Left colon (tissue), 2 donors: ENCODE data around the gene CPT2. TPM values are rescaled to one million over a fixed set of nuclear protein-coding genes. Genes with fewer than 3 reads are reported as not detected.
"Not testable (repeated sequence)": the region's sequence is repeated elsewhere in the genome, so short reads cannot be mapped to it uniquely, and the experiment has no call there.

Experiments
- ATAC-seq: fragments of 200-7000 bp; cut with Tn5 transposase; one replicate; pipeline ENCODE4 v1.9.1; 2020; ENCODE audit warnings: mild to moderate bottlenecking, moderate library complexity
- DNase-seq, 2 donors: peaks; one replicate each; pipeline ENCODE4 v3.0.0-alpha.2; 2020
- intact Hi-C, 2 donors: fragments of 100-400 bp; cut with DNase I in 1 of 2; cut with micrococcal nuclease in 1 of 2; formaldehyde crosslinking; loops; one replicate each; pipeline versions ENCODE4 v1.11.2 to v1.14.0; 2022; cut with DNase I, micrococcal nuclease
- total RNA-seq, 2 donors: library from RNA; stranded (reverse); fragmentation: NEBNext Ultra II Directional; extraction: Animal tissue kit (Norgen Biotek cat#: 25700); gene quantifications; one replicate each; pipeline ENCODE4 v1.2.1, GENCODE V29; 2021
- donor health status: DM: no; HTN: no; CAD: no.
- donor health status: DM: yes; HTN: yes; CAD: no.

CPT2 gene
- total RNA-seq, 2 donors from 2014 or later = 71.1 to 76.4 TPM

DNA sequence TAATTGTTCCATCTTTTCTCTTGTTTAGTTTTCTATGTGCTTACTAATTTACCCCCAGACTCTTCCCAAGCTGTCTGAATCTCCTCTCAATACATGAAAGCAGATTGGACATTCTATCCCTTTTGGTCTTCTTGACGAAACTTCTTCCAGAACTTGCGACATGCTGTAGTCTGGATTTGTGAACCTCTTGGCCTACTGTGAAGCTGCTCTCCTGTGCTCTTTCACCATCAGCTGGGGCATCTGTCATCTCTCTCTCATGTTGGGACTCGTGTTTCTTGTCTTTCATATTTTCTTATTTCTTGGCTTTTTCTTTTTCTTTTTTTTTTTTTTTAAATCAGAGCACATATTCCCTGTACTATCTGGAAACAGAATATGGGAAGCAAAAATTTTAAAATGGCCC lies 6.8 kb downstream of the CPT2 start:
- DNase-seq = no peak
- ATAC-seq = no peak

GRCh38 chr1:53205496-53205895 lies 8.9 kb downstream of the CPT2 start:
- ATAC-seq, DNase-seq, intact Hi-C loops: not testable (repeated sequence)

More for the DNA sequence above, 6.8 kb downstream of the CPT2 start:
- intact Hi-C loops = no loop called here

DNA sequence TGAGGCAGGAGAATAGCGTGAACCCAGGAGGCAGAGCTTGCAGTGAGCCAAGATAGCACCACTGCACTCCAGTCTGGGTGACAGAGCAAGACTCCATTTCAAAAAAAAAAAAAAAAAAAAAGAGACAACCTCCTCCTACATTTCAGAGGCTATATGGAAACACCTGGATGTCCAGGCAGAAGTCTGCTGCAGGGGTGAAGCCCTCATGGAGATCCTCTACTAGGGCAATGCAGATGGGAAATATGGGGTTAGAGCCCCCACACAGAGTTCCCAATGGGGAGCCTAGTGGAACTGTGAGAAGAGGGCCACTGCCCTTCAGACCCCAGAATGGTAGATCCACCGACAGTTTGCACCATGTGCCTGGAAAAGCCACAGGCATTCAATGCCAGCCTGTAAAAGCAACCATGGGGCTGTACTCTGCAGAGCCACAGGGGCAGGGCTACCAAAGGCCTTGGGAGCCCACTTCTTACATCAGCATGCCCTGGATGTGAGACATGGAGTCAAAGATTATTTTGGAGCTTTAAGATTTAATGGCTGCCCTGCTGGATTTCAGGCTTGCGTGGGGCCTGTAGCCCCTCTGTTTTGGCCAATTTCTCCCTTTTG lies 9.6 kb downstream of the CPT2 start:
- intact Hi-C loops, DNase-seq, ATAC-seq: not testable (repeated sequence)

DNA sequence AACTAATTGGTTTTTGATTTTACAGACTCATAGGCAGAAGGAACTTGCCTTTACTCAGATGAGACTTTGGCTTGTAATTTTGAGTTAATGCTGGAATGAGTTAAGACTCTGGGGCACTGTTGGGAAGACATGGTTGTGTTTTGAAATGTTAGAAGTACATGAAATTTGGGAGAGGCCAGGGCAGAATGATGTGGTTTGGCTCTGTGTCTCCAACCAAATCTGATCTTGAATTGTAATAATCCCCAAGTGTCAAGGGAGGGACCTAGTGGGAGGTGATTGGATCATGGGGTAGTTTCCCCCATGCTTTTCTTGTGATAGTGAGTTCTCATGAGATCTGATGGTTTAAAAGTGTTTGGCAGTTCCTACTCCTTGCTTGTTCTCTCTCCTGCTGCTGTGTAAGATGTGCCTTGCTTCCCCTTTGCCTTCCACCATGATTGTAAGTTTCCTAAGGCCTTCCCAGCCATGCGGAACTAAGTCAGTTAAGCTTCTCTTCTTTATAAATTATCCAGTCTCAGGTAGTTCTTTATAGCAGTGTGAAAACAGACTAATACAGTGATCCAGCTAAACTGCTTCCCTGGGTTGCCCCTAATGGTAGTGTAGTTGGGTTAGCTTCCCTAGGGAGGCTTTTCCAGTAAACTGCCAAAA lies 10.2 kb downstream of the CPT2 start:
- DNase-seq (no peak), ATAC-seq (no peak)
- intact Hi-C loops = no loop called here

- DNase-seq = no peak
- ATAC-seq = no peak
- intact Hi-C loops = no loop called here
These were observed 11.1 kb downstream of the CPT2 start for GRCh38 chr1:53207726-53208125.

- no peak for ATAC-seq
- intact Hi-C loops = no loop called here
- DNase-seq = no peak
These were observed 13.7 kb downstream of the CPT2 start for GRCh38 chr1:53210352-53210751.

GRCh38 chr1:53210954-53211353 lies 14.3 kb downstream of the CPT2 start:
- DNase-seq = no peak
- ATAC-seq = no peak
- intact Hi-C loops = no loop called here

DNA sequence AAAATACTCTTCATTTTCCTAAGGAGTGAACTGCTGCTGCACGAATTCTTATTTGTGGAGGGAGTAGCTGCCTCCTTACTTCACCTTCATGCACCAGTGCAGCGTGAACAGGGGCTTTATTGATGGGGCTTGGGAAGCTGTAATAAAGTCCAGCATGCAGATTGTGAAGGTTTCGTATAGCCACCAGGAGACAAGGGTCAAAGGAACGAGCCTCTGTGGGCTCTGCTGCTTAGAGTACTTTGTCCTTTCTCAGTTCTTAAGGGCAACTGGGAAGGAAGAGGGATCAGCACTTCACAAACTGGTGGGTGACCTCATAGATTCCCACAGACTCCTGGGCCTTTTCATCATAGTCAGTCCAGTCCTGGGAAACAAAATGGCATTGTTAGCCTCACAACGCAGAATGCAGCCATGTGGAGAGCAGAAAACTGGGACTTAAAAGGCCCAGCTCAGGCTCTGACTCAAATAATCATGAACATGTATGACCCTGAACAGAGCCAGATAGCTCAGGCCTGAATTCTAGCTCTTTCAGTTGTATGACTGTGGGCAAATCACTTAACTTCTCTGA lies 17.8 kb downstream of the CPT2 start:
- no peak for DNase-seq
- no peak for ATAC-seq

DNA sequence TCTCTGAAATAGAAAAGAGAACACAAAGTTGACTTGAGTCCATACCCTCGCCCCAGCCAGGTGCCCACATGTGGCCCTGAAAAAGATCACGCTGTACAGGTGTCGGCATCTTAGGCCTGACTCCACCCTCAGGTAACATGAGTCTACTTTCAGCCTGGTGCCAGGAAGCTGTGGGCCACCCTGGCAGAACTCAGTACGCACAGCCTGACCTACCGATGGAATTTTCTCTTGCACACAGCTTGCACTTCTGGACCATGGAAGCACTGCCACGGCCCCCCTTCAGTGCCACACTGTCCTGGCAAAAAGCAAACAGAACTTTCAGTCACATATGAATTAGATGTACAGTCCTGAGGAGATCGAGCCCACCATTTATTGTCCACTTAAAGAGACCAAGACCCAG lies 21.6 kb downstream of the CPT2 start:
- no peak for ATAC-seq
- intact Hi-C loops = no loop called here
- DNase-seq = no peak

More for the DNA sequence above, 17.8 kb downstream of the CPT2 start:
- intact Hi-C loops = no loop called here

DNA sequence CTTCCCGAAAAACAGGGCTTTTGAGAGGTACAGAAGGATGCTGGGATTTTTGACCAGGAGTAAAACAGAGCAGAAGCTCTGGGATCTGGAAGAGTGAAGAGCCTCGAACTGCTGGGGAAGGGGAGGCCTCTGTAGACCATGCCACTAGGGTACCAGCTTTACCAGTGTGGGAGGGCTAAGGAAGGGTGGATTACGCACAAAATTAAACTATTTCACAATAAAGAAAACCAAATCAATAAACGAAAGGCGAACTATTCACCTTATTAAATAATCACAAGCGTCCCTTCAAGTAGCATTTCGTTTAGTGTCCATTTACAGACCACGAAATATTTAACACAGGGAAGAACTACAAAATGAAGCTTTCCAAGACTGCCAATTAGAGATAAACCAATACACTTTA lies 23.1 kb downstream of the CPT2 start:
- no peak for DNase-seq
- intact Hi-C loops = no loop called here
- ATAC-seq = no peak

DNA sequence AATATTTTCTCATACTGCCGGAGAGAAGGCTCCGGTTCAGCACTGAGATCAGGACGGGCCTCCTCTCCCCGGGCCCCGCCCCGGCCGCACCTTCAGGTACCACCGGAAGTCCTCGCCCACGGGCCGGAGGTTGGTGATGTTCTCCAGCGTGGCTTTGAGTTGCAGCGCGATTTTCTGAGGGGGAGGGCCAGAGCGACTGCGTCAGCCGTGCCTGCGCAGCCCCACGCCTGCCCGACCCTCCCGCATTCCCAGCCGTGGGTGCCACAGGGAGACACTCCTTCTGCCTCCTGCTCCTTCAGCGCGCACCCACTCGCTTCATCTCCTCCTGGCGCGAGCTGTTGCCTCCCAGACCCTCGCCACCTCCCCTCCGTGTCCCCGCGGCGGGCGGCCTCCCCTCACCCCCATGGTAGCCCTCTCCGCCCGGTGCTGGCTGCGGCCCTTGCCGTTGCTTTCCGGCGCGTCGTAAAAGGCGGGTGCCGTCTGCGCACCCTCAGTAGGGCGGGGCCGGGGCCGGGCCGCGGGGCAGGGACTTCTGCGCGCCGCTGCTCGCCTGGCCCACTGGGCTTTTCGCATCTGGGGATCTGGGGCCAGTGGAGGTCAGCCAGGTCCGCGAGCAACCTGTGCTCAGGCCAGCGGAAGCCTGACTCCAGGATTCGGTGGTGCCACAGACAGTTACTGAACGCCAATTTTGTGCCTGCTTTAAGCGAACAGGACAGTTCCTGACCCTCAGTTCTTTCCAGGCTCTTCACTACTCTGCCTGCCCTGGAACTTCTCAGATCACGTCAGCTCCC lies 23.7 kb downstream of the CPT2 start, which contains the start of gene CZIB:
Gene CZIB (minus strand): TSS at position 464 of the 791 bp plus-strand sequence. CDS start 59 bp downstream, at position 405.
- intact Hi-C loops = no loop called here
- DNase-seq = peak; percentile 96 to 99
- peak; percentile 94 for ATAC-seq

DNA sequence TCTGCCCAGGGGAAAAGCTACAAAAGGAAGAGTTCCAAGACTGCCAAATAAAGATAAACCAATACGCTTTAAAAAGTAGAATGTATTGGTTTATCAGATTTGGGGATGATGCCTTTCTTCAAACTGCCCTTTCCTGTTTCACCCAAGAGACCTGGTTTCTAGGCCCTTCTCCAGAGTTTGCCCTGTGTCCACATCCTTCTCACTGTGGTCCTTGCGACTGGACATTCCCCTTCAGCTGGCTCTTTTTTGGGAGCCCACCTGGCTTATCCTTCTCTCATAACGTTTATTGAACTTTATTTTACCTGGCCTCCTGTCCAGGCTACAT lies 24.3 kb downstream of the CPT2 start:
- intact Hi-C loops = no loop called here
- ATAC-seq (no peak), DNase-seq (no peak)

DNA sequence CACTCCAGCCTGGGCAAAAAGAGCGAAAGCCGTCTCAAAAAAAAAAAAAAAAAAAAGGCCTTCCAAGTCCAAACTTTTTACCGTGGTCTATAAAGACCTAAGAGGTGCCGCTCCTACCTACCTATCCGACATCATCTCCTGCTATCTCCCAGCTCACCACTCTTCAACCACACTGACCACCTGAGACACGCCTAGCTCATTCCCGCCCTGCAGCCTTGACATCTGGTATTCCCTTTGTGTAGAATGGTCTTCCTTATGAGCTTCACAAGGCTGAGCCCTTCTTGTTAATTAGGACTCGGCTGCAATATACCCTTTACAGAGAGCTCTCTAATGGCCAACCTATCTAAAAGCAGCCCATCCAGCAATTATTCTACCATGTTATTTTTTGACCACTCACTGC lies 41.0 kb downstream of the CPT2 start:
- DNase-seq (no peak), ATAC-seq (no peak)
- intact Hi-C loops = no loop called here

DNA sequence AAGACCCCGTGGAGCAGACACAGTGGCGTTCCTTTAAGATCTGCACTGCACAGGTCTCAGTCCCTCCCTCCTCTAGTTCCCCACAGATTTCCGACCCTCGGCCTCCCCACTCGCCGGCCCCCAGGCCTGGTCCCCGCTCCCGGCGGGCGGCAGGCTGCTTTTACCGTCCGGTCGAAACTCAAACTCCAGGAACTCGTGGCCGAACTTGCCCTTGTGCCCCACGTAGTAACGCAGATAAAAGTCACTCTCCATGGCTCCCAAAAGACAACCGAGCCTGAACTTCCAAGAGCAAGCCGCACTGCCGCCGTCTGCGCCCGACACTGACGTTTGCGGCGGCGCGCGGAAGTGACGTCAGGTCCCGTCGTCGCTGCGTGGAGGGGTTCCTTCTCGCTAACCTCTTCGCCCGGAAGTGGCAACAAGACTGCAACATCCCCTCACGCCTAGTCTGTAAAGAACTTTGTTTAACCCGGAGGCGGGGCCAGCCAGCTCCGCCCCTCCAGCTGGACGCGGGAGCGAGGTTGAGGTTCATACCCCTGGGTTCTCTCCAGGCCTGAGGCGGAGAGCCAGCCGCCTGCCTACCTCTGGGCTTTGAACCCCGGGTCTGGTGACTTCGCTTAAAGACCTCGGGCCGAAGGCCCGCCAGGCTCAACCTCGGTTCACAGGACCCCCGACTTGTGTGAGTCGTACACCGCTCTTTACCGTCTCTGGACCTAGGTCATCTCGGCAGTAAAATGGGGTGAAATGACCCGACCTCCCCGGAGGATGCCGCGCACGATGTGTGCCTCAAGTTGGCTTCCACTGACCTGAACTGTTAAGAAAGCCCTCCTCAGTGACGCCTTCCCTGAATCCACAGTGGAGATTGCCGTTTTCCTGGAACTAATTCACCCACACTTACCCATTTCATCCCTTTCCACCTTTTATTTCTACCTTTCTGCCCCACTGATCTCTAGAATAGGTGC lies 41.9 kb downstream of the CPT2 start, which contains the start of gene MAGOH:
Gene MAGOH (minus strand): TSS at position 322 of the 959 bp plus-strand sequence. CDS start 70 bp downstream, at position 252.
- intact Hi-C loops = no loop called here
- ATAC-seq (peak; percentile 98), DNase-seq (peak; percentile 95 to 96)

GRCh38 chr1:53241828-53242227 lies 45.2 kb downstream of the CPT2 start:
- intact Hi-C loops = no loop called here
- DNase-seq (no peak), ATAC-seq (no peak)

DNA sequence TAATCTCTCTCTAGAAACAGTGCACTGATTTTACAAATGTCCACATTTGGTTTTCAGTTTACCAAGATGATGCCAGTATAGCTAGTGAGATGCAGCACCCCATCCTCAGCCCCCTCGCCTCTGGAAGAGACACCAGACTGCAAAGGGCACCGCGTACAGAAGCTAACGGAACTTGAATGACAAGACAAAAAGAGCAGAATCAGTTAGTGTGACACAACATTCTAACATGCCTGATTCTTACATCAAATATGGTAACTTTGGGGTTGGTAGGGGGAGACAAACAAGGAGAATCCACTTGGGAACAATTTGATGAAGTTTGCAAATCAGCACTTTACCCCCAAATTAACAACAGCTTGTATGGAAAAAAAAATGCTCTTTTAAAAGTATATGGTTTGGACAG lies 45.8 kb downstream of the CPT2 start:
- intact Hi-C loops = no loop called here
- no peak for DNase-seq
- ATAC-seq = no peak

DNA sequence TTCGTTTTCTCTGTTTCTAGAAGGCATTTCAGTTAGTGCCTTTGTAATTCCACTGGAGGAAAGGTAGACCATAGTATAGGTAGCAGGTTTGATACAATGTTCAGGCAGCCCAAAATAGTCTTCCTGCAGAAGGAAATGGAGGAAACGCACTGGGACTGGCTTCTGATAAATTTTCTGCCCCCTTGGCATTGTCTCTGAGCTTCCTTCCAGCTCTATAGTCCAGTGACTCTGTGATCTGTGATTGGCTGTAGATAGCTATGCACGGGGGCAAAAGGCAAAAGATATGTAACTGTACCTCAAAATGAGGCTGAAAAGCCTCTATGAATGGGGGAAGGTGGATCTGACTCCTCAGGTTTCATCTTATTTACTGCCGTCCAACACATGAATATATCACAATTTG lies 47.5 kb downstream of the CPT2 start:
- DNase-seq (no peak), ATAC-seq (no peak)
- intact Hi-C loops = no loop called here

DNA sequence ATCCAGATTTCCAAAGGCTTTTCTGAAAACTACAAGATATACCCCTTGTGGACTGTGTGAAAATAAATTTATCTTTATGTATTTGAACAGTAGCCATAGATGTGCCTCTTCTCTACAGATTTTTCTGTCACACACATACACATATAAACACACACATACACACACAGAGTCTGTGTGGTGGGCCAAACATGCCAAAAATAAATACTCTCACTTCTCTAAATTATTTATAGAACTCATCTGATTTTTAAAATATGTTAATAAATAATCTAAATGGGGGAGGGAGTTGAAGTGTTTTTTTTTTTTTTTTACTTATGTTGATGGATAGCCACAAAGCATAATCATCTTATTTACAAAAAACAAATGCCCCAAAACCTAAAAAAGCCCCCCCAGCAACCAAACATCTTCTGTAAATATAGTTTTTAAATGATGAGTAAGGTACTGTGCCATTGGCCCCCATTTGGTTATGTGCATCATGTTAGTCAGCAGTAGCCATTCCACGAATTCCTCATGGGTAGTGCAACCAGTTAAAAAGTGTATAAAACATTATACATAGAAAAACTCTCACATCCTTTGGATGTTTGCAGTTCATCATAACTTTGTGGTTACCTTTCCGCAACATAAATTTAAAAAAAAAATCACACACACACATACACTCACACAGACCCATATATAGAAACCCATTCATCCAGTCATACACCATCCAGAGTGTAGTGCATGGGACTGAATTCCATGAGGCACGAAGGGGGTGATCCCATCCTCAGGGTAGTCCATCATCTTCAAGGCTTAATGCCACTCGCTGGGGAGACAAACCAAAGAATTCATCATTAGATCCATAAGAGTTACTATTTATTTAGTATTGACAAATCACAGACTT lies 49.9 kb downstream of the CPT2 start:
- ATAC-seq (no peak), DNase-seq (no peak)
- intact Hi-C loops = no loop called here
